Activated naive CD8-positive, alpha-beta T cell treated with anti-CD3 and anti-CD28 coated beads, Interleukin-2, amount 50 U/mL, for 16 hours (primary cell): ENCODE data around the gene NFKB2.

Experiments
- DNase-seq: peaks from one replicate; pipeline ENCODE4 v3.0.0-alpha.2; 2020; ENCODE audit warnings: low read depth, low spot score

Gene NFKB2

GRCh38 chr10:102408728-102409603 lies 13.5 kb downstream of the NFKB2 start:
- DNase-seq = peak; percentile 68

DNA sequence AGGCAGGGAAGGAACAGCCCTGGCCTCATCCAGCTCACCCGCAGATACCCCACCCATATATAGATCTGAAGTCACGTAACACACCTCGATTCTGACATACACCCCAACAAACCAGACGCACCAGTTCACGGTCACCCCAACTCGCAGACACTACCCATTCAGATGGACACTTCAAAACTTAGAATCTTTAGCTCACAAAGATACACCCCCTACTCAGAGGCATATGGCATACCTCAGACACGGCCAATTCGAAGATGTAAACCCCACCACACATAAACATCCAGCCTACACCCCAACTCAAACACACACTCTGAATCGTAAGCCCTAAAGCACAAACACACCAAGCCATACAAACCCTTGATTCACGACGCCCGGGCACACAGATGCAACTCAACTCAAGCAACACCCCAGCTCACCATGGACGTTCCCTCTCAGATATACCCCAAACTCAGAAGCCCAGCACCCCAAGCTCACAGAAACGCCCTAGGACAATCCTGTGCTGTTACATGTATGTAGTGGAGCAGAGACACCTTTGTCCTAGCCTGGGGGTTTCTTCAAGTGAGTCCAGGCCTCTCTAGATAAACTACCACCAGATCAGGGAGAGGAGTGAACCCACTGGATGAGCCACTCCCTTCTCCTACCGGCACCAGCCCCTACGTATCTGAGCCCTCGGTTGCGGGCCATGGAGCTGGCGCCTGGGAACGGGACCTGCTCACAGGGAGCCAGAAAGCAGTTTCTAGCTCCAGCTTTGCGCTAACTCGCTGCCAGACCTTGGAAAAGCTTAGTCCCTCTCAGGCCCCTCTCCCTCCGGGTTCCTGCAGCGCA lies 14.3 kb downstream of the NFKB2 start:
- DNase-seq = no peak

GRCh38 chr10:102410429-102411073 lies 15.0 kb downstream of the NFKB2 start:
- DNase-seq = peak; percentile 29

GRCh38 chr10:102411341-102412255 lies 16.1 kb downstream of the NFKB2 start:
- DNase-seq = no peak

GRCh38 chr10:102412293-102412692 lies 16.8 kb downstream of the NFKB2 start:
- no peak for DNase-seq

DNA sequence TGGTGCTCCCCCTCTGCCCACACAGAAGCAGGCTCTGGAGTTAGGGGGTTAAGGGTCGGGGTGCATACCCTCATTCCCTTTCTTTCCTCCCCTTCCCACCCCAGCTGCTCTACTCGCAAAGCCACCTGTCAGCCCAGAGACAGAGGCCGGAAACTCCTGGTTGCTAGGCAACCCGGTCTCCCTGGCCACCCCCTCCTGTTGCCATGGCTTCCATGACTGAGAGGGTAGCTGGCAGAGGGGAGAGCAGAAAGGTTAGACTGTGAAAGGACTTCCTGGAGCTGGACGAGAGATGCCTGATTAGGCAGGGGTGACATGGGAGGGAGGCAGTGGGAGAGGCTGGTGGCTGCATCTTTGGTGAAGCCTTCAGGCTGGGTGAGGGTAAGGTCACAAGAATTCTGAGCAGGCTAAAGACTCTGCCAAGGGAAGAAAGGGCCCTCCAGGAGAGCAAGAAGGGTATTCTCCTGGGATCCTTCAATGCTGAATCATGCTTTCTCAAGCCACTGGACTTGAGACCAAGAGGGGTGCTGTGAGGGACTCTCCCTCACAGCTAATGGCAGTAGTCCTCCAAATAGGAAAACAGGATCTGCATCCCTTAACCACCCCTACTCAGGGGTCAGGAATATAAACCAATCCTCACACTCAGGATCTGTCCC lies 17.7 kb downstream of the NFKB2 start:
- DNase-seq = no peak

GRCh38 chr10:102413806-102414561 lies 18.5 kb downstream of the NFKB2 start:
- no peak for DNase-seq

GRCh38 chr10:102414749-102415148 lies 19.2 kb downstream of the NFKB2 start:
- DNase-seq = no peak

DNA sequence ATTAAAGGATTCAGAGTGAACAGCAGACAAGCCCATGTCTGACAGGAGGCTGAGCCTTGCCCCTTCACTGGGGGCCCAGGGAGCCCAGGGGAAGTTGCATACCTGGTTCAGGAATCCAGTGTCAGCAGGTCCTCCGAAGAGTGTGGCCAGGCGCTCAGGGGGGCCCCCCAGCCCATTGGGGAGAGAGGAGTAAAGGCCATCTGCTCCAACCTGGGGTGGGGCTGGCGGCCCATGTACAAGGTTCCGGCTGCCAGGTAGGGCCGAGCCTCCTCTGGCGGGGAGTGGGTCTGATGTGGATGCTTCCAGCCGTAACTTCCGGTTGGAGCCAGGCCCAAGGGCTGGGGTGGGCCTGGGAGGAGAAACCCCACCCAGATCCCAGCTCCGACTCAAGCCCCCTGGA lies 20.8 kb downstream of the NFKB2 start:
- no peak for DNase-seq

DNA sequence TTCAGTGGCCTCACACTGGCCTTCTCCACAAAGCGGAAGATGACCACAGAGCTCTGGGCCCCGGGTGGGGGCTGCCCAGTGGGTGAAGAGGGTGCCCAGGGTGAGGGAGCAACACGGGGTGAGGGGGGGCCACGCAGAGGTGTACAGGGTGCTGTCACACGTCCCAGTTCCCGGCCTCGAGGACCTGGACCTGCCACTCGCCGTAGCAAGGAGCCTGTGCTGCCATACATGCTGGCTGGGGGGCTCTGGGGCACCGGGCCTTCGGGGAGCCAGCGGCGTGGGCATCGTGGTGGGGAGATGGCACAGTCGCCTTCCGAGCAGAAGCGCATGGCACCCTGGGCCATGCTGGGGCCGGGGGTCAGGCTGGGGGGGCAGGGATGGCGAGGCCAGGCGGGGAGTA lies 21.2 kb downstream of the NFKB2 start:
- no peak for DNase-seq

GRCh38 chr10:102418622-102419268 lies 23.2 kb downstream of the NFKB2 start, which contains the start of gene PSD:
PSD (minus strand) TSS chr10:102418785; CDS start chr10:102417038, 1,747 bp downstream.
- no peak for DNase-seq

- no peak for DNase-seq
Observed at GRCh38 chr10:102419269-102420180, 24.0 kb downstream of the NFKB2 start.

DNA sequence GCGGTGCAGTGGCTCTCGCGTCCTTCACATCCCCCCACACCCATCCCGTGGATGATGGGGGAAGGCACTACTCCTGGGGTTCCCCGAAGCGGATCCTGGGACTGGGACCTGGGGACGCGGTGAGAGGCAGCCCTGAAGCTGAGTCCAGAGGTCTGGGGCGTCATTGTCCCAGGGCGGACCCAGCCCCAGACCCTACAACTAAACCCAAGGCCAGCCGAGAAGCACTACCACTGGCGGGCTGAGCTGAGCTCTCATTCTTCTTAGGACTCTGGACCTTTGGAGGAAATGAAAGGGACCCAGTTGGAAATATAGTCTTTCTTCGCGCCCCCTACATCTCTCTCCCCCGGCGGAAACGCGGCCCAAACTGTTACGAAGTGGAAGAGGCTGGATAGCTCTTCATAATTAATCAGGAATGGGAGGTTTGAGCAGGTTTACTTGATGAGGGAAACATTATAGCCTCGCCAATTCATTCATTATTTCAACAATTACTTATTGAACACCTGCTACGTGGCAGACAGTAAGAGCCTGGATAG lies 24.7 kb downstream of the NFKB2 start:
- DNase-seq = no peak

DNA sequence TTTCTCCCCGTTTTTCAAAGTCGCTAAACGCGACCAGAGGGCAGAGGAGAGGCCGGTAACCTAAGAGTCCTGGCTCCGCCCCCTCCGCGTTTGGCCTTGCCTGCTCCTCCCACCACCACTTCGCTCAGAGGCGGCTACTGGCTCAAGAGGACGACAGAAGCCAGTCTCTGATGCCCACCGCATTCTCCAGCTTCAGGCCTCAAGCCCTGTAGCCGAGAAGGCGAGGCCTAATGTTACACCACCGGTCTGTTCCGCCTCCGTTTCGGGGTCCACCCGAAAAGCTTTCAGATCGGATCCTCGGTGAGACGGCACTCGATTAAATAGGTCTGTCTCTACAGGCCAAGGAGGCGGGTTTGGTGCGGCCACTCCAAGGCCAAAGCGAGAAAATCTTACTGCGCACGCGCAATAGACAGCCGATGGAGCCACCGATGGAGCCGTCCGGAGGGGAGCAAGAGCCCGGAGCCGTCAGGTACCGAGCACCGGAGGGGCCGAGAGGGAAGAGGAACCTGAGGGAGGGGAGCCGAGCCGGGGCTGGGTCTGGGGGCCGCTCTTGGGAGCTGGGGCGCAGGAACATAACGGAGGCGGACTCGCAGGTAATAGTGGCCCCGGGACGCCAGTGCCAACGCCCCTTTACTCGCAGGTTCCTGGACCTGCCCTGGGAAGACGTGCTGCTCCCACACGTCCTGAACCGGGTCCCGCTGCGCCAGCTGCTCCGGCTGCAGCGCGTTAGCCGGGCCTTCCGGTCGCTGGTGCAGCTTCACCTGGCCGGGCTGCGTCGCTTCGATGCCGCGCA lies 25.4 kb downstream of the NFKB2 start, which contains the start of gene FBXL15:
TSS of gene FBXL15 (plus strand) at position 123 of the 793 bp plus-strand sequence. CDS start at position 417, 294 bp downstream.
- peak; percentile 85 for DNase-seq

- DNase-seq = no peak
Observed at GRCh38 chr10:102421507-102421756, 25.9 kb downstream of the NFKB2 start.

GRCh38 chr10:102421757-102422512 lies 26.4 kb downstream of the NFKB2 start:
- DNase-seq = no peak
